OCI-LY3 (cell line): Measurements from ENCODE around the gene COMT.

Source experiments
- EZH2phosphoT487 ChIP-seq: fragments of 200-600 bp; shearing (Covaris generic); IDR thresholded peaks from 2 replicates; pipeline ENCODE4 v1.6.1; 2018; ENCODE audit warnings: antibody characterized with exemption, mixed run types, low read depth
- TF ChIP-seq, protein P1 (sequence below): fragments of 200-600, 300-600 bp; sonication (generic); IDR thresholded peaks from 2 replicates; pipeline ENCODE4 v1.5.1; 2014; ENCODE audit warnings: antibody characterized with exemption, low read length, low read depth

DNA sequence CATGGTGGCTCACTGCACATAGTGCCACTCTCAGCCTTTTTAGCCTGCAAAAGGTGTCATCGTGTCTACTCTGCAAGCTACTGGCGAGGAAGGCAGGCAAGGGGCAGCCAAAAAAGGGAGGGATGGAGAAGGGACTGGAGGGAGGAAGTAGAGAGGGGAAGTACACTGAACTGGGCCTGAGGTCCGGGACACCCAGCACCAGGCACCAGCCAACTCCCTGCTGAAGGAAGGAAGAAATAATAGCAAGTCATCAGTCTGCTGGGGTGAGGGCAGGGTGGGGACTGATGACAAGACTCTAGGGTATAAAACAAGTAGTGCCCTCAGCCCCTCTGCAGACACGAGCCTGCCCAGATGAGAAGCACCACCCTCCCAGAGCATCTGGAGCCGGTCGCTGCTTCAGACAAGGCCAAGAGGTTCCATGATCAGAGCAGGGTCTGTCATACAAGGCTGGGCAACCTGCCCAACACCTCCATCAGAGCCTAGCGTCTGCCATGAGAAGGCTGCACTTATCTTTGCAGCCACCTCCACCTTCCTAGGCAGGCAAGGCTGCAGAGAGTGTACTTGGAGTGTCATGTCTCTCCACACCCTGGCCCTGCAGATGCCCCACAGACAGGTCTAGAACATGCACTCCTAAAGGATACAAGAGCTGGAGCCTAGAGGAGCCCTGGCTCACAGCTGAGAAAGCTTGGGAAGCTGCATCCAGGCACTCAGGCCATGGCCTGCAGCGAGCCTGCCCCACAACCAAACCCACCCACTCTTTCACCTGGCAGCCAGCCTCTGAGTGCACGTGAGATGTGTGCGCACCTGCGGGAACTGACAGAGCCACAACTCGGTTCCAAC is 9.0 kb upstream of the COMT start:
- TF ChIP-seq, protein P1, sequence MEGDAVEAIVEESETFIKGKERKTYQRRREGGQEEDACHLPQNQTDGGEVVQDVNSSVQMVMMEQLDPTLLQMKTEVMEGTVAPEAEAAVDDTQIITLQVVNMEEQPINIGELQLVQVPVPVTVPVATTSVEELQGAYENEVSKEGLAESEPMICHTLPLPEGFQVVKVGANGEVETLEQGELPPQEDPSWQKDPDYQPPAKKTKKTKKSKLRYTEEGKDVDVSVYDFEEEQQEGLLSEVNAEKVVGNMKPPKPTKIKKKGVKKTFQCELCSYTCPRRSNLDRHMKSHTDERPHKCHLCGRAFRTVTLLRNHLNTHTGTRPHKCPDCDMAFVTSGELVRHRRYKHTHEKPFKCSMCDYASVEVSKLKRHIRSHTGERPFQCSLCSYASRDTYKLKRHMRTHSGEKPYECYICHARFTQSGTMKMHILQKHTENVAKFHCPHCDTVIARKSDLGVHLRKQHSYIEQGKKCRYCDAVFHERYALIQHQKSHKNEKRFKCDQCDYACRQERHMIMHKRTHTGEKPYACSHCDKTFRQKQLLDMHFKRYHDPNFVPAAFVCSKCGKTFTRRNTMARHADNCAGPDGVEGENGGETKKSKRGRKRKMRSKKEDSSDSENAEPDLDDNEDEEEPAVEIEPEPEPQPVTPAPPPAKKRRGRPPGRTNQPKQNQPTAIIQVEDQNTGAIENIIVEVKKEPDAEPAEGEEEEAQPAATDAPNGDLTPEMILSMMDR = no peak
- TF ChIP-seq EZH2phosphoT487 = no peak
